ENCODE measurements around the gene ZNF837.
A peak's percentile ranks its signal among the peaks of the same experiment; 100 is the strongest.

ZNF837 gene

DNA sequence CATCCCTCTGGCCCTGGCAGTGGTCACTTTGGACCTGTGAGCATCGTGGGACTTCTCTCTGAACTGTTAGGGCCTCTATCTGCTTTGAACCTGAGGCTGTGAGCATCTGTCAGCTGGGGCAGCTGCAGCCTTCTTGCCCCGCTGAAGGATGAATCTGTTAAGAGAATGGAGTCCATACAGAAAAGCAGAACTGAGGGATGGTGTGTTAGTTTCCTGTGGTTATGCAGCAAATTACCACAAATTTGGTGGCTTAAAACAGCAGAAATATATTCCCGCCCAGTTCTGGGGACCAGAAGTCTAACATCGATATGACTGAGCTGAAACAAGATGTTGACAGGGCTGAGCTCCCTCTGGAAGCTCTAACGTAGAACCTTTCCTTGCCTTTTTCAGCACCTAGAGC lies 16.7 kb downstream of the ZNF837 start (continued):
- TF ChIP-seq ZNF10 (tag by site-specific recombination; IDR thresholded peaks at IDR 0.05) = no peak
- no peak for TF ChIP-seq ZNF121 (tag by site-specific recombination; IDR thresholded peaks at IDR 0.05)
- TF ChIP-seq ZNF549 (tag by site-specific recombination; IDR thresholded peaks at IDR 0.05) = no peak
- TF ChIP-seq ZNF302 (tag by site-specific recombination; IDR thresholded peaks at IDR 0.05; ENCODE audit: low read depth) = no peak
- TF ChIP-seq, protein P1, sequence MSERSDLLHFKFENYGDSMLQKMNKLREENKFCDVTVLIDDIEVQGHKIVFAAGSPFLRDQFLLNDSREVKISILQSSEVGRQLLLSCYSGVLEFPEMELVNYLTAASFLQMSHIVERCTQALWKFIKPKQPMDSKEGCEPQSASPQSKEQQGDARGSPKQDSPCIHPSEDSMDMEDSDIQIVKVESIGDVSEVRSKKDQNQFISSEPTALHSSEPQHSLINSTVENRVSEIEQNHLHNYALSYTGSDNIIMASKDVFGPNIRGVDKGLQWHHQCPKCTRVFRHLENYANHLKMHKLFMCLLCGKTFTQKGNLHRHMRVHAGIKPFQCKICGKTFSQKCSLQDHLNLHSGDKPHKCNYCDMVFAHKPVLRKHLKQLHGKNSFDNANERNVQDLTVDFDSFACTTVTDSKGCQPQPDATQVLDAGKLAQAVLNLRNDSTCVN (tag by site-specific recombination; optimal IDR thresholded peaks at IDR 0.05) = no peak
- TF ChIP-seq ZNF394 (tag by site-specific recombination; IDR thresholded peaks at IDR 0.05; ENCODE audit: borderline replicate concordance) = no peak
- no peak for TF ChIP-seq OSR2 (tag by site-specific recombination; IDR thresholded peaks at IDR 0.05)

- CTCF ChIA-PET = interaction anchor here (0.7 to 1.5 kb wide), 7 partner anchors 11 to 230 kb away, joined by 3 to 9 read pairs (median 5); partner anchors contain the start of gene ZBTB45
- Histone ChIP-seq H3K4me3 (ENCODE audit: low read depth, low read length) (peak within 1 kb of the TSS; percentile 96), H3K4me1 (ENCODE audit: control insufficient read depth, insufficient read depth, low read length) (no peaks in the 10 kb centered on the region), H3K36me3 (ENCODE audit: control insufficient read depth in 2 of 2, insufficient read depth in 1 of 2, low read length in 2 of 2) (no peaks in the 10 kb centered on the region; a peak in 1 of 3 replicates), H3K27ac (ENCODE audit: extremely low read depth, low read depth, low read length) (peak within 1 kb of the TSS; percentile 85), H3K9me3 (ENCODE audit: control insufficient read depth, insufficient read depth, low read depth, low read length) (no peaks in the 10 kb centered on the region)
- POLR2A ChIA-PET = interaction anchor here (0.5 to 3.2 kb wide), 42 partner anchors 10 to 359 kb away, joined by 3 to 38 read pairs (median 6); partner anchors contain the start of genes A1BG, CHMP2A, RNF225 and RPS5
- TF ChIP-seq CTCF (tag by site-specific recombination; IDR thresholded peaks at IDR 0.05) = peak; percentile 78
- TF ChIP-seq, protein P2, sequence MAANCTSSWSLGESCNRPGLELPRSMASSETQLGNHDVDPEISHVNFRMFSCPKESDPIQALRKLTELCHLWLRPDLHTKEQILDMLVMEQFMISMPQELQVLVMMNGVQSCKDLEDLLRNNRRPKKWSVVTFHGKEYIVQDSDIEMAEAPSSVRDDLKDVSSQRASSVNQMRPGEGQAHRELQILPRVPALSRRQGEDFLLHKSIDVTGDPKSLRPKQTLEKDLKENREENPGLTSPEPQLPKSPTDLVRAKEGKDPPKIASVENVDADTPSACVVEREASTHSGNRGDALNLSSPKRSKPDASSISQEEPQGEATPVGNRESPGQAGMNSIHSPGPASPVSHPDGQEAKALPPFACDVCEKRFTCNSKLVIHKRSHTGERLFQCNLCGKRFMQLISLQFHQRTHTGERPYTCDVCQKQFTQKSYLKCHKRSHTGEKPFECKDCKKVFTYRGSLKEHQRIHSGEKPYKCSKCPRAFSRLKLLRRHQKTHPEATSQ (tag by site-specific recombination; IDR thresholded peaks at IDR 0.05) = no peak
- TF ChIP-seq ZFP69B (tag by site-specific recombination; IDR thresholded peaks at IDR 0.05) = peak; percentile 71
- TF ChIP-seq, protein P3, sequence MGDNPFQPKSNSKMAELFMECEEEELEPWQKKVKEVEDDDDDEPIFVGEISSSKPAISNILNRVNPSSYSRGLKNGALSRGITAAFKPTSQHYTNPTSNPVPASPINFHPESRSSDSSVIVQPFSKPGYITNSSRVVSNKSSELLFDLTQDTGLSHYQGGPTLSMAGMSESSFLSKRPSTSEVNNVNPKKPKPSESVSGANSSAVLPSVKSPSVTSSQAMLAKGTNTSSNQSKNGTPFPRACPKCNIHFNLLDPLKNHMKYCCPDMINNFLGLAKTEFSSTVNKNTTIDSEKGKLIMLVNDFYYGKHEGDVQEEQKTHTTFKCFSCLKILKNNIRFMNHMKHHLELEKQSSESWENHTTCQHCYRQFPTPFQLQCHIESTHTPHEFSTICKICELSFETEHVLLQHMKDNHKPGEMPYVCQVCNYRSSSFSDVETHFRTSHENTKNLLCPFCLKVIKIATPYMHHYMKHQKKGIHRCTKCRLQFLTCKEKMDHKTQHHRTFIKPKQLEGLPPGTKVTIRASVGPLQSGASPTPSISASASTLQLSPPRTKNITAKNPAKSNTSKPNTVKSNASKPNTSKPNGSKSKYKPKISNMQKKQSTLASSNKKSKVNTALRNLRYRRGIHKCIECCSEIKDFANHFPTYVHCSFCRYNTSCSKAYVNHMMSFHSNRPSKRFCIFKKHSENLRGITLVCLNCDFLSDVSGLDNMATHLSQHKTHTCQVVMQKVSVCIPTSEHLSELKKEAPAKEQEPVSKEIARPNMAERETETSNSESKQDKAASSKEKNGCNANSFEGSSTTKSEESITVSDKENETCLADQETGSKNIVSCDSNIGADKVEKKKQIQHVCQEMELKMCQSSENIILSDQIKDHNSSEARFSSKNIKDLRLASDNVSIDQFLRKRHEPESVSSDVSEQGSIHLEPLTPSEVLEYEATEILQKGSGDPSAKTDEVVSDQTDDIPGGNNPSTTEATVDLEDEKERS (tag by site-specific recombination; IDR thresholded peaks at IDR 0.05) = 0 out of 2 replicates have a peak, but pooled peaks have one; percentile 7
- TF ChIP-seq ZNF324 (tag by site-specific recombination; IDR thresholded peaks at IDR 0.05) = peak; percentile 59; the same call in 1 of the 2 replicates
- TF ChIP-seq, protein P4, sequence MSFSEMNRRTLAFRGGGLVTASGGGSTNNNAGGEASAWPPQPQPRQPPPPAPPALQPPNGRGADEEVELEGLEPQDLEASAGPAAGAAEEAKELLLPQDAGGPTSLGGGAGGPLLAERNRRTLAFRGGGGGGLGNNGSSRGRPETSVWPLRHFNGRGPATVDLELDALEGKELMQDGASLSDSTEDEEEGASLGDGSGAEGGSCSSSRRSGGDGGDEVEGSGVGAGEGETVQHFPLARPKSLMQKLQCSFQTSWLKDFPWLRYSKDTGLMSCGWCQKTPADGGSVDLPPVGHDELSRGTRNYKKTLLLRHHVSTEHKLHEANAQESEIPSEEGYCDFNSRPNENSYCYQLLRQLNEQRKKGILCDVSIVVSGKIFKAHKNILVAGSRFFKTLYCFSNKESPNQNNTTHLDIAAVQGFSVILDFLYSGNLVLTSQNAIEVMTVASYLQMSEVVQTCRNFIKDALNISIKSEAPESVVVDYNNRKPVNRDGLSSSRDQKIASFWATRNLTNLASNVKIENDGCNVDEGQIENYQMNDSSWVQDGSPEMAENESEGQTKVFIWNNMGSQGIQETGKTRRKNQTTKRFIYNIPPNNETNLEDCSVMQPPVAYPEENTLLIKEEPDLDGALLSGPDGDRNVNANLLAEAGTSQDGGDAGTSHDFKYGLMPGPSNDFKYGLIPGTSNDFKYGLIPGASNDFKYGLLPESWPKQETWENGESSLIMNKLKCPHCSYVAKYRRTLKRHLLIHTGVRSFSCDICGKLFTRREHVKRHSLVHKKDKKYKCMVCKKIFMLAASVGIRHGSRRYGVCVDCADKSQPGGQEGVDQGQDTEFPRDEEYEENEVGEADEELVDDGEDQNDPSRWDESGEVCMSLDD (tag by site-specific recombination; IDR thresholded peaks at IDR 0.05) = no peak
- peak; percentile 49; the same call in 1 of the 2 replicates for TF ChIP-seq KLF17 (tag by site-specific recombination; IDR thresholded peaks at IDR 0.05)
- TF ChIP-seq ZNF629 (tag by site-specific recombination; IDR thresholded peaks at IDR 0.05) = peak; percentile 42; the same call in 1 of the 2 replicates
- TF ChIP-seq ZNF202 (tag by site-specific recombination; IDR thresholded peaks at IDR 0.05; ENCODE audit: borderline replicate concordance) = no peak
- no peak for TF ChIP-seq ZNF514 (tag by site-specific recombination; IDR thresholded peaks at IDR 0.05)
- peak; percentile 59; the same call in 1 of the 2 replicates for TF ChIP-seq ZBTB20 (tag by site-specific recombination; IDR thresholded peaks at IDR 0.05)
- TF ChIP-seq ZSCAN30 (tag by site-specific recombination; IDR thresholded peaks at IDR 0.05) = peak; percentile 95
- peak; percentile 86 for TF ChIP-seq ZBTB17 (tag by site-specific recombination; IDR thresholded peaks at IDR 0.05)
- 0 out of 2 replicates have a peak, but pooled peaks have one; percentile 68 for TF ChIP-seq ZNF660 (tag by site-specific recombination; IDR thresholded peaks at IDR 0.05)
- TF ChIP-seq ZNF239 (tag by site-specific recombination; IDR thresholded peaks at IDR 0.05) = peak; percentile 7; the same call in 1 of the 2 replicates
- 0 out of 2 replicates have a peak, but pooled peaks have one; percentile 33 for TF ChIP-seq WT1 (tag by site-specific recombination; IDR thresholded peaks at IDR 0.05)
- TF ChIP-seq ZFP37 (tag by site-specific recombination; IDR thresholded peaks at IDR 0.05) = peak; percentile 75; the same call in 1 of the 2 replicates
Measured at GRCh38 chr19:58362272-58362994, 18.4 kb downstream of the ZNF837 start, which contains the start of gene ZNF497. Gene ZNF497 (minus strand): TSS chr19:58362751. CDS start chr19:58357635, 5,116 bp downstream.

All from HEK293 (cell line).